IMR-90 (cell line): ENCODE results near the gene MILR1.

Experiments
- BHLHE40 ChIP-seq: fragments of 150-350 bp; IDR thresholded peaks from 2 replicates; pipeline ENCODE4 v1.6.1; 2016; ENCODE audit warnings: mild to moderate bottlenecking, low read depth, low read length
- CEBPB ChIP-seq: IDR thresholded peaks from 2 replicates; pipeline ENCODE4 v1.6.1; 2012; ENCODE audit warnings: low read depth, low read length, improper control_type of control experiment
- CTCF ChIP-seq: conservative IDR thresholded peaks from 2 replicates; pipeline ENCODE4 v1.5.1; 2012; ENCODE audit warnings: mild to moderate bottlenecking, low read depth, low read length, improper control_type of control experiment
- FOS ChIP-seq: fragments of 150-350 bp; IDR thresholded peaks from 2 replicates; pipeline ENCODE4 v1.6.1; 2016; ENCODE audit warnings: low read depth, low read length
- MAFK ChIP-seq: IDR thresholded peaks from 2 replicates; pipeline ENCODE4 v1.6.1; 2012; ENCODE audit warnings: low read depth, low read length, improper control_type of control experiment
- MXI1 ChIP-seq: IDR thresholded peaks from 2 replicates; pipeline ENCODE4 v1.6.1; 2012; ENCODE audit warnings: low read depth, mild to moderate bottlenecking, low read length, moderate library complexity, borderline replicate concordance
- NFE2L2 ChIP-seq: fragments of 150-350 bp; IDR thresholded peaks from 2 replicates; pipeline ENCODE4 v1.6.1; 2016; ENCODE audit warnings: low read depth, mild to moderate bottlenecking, low read length
- POLR2A ChIP-seq: IDR thresholded peaks from 2 replicates; pipeline ENCODE4 v1.6.1; 2012; ENCODE audit warnings: mild to moderate bottlenecking, low read depth, low read length
- RAD21 ChIP-seq: IDR thresholded peaks from 2 replicates; pipeline ENCODE4 v1.6.1; 2012; ENCODE audit warnings: low read length, improper control_type of control experiment
- RCOR1 ChIP-seq: IDR thresholded peaks from 2 replicates; pipeline ENCODE4 v1.6.1; 2012; ENCODE audit warnings: mild to moderate bottlenecking, low read length, improper control_type of control experiment; ENCODE audit not compliant: insufficient replicate concordance
- USF2 ChIP-seq: fragments of 150-350 bp; IDR thresholded peaks from 2 replicates; pipeline ENCODE4 v1.6.1; 2017; ENCODE audit warnings: mild to moderate bottlenecking, antibody characterized with exemption, low read length, low read depth

- TF ChIP-seq CTCF (no peak), POLR2A (no peak), MXI1 (no peak), RCOR1 (no peak), FOS (no peak), USF2 (no peak), RAD21 (no peak), BHLHE40 (no peak), CEBPB (no peak), MAFK (no peak), NFE2L2 (no peak)
Observed at GRCh38 chr17:64503821-64504768, 55.2 kb downstream of the MILR1 start.
